NCI-H226 (cell line): Measurements from ENCODE around the gene ZC3H14.

ENCODE experiments used
- DNase-seq: peaks from one replicate; pipeline ENCODE4 v3.0.0-alpha.2; 2015

ZC3H14 gene

DNA sequence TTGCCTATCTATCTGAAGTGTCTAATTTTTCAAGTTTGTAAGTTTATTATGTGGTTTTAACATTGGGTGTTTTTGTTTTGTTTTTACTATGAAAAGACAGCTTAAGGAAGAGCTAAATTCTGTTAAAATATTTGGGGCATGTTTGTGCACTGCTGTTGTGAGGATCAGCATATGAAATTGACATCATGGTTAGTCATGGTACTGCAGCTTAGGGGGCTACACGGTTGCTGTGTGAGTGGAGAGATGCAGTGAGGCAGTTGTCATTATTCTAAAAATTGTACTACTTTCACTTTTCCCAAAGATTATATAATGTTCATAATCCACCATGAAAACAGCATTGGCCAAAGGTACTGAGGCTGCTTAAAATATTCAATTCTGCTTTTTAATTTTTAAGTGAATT, 49.0 kb downstream of the ZC3H14 start:
- no peak for DNase-seq

DNA sequence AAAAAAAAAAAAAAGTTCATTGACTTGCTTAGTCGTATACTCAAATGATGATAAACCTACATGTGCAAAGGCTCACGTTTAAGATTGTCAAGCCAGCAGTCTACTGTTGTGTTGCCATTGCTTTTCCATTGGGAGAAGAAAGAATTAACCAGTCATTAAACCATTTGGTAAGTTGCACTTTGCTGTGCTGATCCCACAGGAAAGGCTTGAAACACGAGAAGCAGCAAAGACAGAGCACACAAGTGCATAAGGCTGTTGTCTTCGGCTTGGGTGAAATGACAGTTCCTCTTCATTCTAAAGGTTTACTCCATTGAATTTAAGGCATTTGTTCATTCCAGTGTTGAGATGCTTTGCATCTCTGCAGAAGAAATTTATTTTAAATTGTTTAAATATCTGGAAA, 50.1 kb downstream of the ZC3H14 start:
- DNase-seq = no peak

DNA sequence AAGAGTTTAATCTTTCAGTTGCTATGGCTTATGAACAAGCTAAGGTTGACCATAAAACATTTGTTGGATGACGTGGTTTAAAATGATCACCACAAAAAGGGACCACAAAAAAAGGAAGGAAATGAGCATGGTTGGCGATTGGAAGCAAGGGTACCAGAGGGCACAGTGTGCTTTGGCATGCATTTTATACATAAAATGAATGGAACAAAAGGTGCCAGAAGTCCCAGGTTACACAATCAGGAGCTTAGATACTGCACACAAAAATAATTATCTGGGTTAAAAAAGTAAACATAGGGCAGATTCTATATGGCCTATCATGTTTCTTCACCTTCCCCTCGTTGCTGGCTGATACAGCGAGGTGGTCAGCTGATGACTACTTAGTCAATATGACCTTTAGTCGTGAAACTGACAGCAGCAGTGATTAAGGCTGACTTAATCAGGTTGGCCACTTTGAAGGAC, 50.7 kb downstream of the ZC3H14 start:
- DNase-seq = peak; percentile 46

DNA sequence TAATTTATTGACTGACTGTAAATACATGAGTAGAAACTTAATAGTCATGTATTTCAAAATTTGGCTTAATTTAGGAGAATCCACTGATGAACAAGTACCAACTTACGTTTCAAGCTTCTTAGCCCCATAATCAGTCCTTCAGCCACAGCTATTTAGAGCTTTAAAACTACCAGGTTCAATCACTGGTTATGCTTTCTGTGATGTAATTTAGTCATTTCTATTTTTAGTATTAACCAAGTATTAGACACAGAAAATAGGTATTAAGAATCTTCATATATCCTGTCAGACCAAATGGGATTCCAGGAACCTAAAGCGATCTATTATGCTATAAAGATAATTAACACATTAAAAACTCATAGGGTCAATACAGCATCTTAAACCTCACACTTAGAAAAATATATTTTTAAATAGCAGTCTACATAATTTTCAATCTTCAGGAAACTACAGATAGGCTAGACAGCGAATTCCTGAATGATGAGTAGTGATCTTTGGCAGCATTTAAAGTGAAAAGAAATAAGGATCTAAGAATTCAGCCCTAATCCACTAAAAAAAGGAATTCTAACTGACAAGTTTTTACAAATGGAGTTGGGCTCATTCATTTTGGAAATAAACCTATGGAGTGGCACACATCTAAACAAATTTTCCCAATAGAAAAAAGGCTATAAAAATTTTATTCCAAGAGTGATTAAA, 51.5 kb downstream of the ZC3H14 start:
- DNase-seq = peak; percentile 69

DNA sequence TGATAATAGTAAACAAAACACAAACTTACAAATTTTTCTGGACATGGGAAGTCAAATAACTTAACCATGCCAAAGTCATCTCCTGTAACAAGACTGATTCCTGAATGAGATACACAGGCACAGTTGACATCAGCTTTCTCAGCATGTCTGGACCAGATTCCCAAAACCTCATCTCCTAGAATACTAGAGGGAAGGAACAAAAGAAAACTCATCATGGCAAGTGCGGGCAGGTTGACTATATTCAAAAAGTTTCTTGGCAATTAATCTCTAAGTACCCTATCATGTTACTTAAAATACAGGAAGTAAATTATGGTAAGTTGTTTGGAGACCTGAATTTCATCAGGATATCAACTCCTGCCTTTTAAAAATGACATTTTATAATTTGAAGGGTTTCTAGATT, 53.9 kb downstream of the ZC3H14 start:
- no peak for DNase-seq

DNA sequence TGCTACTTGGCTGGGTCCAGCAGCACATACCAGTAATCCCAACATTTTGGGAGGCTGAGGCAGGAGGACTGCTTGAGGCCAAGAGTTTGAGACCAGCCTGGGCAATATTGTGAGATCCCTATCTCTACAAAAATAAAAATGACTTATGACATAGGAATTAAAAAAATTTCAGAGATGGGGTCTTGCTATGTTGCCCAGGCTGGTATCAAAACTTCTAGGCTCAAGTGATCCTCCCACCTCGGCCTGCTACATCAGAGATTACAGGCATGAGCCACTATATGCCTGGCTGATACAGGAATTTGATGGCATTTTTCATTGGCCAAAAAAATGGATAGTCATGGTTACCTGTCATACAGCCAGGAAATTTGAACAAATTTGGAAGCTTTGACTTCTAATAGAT, 54.6 kb downstream of the ZC3H14 start:
- DNase-seq = no peak

DNA sequence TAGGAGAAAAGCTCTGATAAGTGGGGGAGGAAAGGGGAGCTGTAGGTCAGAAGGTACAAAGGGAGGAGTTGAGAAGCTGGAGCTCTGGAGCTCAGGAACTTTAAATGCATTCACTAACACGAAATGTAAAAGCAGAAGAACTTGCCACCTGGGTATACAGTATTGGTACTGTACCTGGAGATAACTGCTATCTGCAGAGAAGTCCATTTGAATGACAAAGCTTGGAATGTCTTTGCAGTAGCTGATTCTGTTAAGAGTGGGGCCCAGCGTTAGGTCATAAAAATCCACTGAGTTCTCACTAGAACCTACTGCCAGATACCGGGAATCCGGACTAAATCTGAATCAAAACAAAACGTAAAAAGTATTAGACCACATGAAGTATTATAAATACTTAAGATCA, 55.6 kb downstream of the ZC3H14 start:
- DNase-seq = no peak

DNA sequence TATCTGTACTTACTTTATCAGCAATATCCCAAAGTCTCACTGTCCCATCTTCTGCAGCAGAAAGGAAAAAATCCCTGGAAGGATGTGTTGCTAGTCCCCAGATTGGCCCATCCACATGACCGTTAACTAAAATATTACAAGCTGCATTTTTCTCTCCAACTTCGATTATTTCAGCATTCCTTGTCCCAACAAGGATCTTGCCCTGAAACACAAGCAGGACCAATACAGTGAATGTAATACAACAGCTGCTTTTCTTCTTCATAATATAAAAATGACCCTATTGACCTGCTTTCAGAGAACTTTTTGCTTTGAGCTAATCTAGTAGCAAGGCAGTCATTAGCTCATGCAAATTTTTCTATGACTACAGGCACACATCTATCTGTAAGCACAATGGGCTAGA, 58.3 kb downstream of the ZC3H14 start:
- DNase-seq = no peak

DNA sequence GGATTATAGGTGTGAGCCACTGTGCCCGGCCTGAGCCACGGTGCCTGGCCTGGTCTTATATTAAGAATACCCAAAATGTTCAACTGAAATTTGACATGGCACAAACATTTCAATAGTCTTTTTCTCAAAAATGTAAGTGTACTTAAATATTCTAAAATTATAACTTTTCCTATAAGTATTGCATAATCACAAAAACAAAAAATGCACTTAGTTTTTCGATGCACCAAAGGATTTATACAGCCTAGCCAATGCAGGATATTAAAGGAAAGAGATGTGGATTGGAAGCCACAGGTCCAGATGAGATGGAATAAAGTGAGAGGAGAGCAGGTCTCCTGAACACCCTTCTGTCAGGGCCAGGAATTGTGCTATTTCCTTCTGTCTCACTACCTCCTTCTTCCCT, 62.8 kb downstream of the ZC3H14 start:
- DNase-seq = no peak

DNA sequence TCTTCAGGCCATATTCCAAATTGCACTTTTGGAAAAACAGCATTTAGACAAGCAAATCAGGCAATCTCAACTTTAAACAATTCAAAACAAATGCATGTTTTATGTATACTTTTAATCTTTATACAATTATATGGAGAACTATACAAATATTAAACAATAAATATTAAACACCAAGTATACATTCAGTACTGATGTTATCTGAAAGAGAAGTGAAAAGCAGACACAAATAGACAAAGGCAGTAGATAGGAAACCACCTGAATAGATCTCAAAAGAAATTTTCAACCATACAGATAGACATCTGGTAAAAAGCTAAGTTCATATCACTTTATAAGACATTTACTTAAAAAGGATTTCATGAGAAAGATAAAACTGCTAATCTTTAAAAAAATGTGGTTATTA, 65.2 kb downstream of the ZC3H14 start:
- no peak for DNase-seq

DNA sequence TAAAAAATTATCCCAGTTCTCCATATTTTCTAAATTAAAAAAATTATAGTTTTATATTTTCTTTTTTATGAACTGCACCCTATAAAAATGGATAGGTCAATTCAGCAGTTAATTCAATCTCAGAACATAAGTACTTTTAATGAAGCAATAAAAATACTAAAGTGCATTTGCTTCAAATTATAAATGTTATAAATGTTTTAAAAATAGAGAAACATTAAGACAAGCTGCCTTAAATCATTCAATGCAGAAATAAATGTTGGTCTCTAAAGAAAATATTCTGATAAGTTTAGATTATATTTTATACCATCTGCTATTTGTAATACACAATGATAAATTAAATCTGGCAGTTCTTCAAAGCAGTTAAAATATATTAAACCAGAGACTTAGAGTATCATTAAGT, 65.6 kb downstream of the ZC3H14 start:
- DNase-seq = no peak

DNA sequence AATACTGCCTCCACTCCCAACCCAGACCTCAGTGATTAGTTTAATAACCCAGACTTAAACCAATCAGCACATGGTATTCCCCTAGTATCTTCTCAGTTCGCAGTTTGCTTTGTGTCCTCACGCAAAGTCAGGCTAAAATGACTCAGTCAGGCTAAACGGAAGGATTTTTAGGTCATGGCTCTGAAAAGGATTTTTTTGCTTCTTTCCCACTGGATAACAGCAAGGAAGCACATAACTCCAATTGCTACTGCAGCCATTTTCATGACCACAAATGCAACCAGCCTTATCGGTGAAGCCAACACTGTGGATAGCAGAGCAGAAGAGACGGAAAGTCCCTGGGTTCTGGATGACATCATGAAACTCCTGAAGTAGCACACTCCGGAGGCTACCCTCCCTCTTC, 67.7 kb downstream of the ZC3H14 start:
- peak; percentile 96 for DNase-seq

DNA sequence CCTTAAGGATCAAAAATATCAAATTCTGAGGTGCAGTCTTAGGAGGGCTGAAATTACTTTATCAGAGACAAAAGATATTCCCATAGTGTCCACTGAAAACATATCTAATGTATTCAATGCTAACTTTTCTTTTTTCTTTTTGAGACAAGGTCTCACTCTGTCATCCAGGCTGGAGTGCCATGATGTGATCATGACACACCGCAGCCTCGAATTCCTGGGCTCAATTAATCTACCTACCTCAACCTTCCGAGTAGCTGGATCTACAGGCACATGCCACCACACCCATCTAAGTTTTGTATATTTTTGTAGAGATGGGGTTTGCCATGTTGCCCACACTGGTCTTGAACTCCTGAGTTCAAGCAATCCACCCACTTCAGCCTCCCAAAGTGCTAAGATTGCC, 68.3 kb downstream of the ZC3H14 start:
- DNase-seq = no peak

DNA sequence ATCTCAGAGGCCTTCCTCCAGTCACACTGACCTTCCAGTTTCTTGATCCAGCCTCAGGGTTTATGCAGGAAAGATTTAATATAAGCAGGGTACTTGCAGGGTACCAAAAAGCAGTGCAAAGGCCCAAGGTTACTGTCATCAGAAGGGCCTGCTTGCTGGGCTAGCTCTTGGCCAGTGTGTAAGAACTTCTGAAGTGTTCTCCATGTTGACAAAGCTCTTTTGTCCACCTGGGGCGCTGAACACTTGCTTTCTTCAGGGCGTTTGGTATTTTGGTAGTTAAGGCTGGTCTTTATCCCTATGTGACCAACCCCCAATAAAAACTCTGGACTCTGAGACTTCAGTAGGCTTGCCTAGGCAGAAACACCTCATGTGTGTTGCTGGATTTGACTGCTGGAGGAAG, 69.7 kb downstream of the ZC3H14 start:
- DNase-seq = no peak

DNA sequence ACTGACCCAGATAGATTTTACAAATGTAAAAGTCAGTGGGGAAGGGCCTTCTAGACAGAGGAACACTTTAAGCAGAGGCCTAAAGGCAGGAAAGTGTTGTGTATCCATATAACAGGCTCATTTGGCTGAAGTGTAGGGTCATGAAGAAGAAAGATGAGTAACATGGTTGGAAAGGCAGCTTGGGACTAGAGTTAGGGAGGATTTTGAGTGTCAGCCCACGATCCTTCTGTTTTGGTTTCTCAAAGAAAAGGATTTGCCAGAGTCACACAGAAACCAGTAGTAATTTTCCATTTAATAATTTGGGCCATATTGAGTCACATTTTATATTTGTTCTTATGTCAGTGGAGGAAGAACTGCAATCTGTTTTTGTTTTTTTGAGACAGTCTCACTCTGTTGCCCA, 76.4 kb downstream of the ZC3H14 start:
- DNase-seq = no peak

DNA sequence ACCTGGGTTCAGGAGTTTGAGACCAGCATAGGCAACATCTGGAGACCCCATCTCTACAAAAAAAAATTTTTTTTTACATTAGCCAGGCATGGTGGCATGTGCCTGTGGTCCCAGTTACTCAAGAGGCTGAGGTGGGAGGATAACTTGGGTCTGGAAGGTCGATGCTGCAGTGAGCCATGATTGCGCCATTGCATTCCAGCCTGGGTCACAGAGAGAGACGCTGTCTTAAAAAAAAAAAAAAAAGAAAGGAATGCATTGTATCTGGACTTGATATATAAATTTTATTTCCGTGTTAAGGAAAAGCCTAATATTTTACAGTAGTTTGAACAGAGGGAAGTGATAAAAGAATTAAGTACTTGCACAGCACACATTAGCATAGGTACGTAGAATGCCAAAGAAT, 97.2 kb downstream of the ZC3H14 start:
- DNase-seq = peak; percentile 77

DNA sequence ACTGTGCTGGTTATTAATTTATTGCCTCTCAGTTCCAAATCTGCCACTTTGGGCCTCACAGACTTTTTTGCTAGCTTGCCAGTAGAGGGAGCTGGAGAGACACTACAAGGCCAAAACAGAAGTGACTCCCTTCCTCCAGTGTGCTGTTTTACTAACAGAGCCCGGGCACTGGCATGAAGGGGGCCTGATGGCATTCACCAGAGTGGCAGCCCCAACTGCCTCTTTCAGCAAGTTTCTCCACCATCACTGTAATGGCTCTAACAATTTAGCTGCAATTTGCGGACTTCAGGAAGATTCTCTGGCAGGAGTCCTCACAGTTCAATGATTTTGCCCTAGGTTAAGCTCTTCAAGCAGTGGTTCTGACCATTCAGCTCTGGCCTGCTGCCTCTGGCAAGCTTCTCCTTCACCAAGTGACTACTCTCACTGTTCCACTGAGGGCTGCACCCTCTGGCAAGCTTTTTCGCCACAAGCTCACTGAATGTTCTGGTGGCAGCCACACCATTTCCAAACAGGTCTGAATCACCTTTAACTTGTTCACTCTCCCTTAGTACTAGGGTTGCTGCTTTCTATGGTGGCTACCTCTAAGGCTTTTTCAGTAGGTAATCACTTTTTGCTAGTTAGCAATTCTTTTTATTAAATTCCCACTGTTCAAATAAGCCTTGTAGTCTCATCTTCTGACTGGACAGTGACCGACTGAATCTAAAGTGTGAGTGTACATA, 104.9 kb downstream of the ZC3H14 start:
- peak; percentile 52 for DNase-seq

DNA sequence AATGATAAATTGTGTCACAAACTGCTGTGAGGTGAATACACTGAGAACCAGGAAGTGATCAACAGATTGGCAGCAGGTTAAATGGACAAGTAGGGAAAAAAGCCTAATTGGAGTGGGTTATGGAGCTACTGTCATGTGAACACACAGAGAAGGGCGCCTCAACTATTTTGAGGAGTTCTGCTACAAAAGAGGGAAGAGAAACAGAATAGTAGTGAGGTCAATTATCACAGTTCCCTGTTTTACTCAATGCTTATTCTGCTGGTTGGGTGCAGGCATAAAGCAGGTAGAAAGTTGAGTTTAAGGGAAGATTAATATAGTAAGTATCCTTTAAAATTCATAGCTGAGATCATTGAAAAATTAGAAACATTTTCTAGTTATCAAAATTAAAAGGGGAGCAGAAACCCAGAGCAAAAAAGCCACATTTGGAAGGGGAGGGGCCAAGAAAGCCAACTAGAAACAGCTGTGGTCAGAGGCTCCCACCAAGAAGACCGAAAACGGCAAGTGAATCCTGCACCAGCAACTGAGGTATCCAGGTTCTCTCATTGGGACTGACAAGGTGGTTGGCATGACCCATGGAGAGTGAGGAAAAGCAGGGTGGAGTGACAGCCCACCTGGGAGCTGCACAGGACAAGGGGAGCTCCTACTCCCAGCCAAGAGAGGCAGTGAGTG, 105.7 kb downstream of the ZC3H14 start:
- no peak for DNase-seq

DNA sequence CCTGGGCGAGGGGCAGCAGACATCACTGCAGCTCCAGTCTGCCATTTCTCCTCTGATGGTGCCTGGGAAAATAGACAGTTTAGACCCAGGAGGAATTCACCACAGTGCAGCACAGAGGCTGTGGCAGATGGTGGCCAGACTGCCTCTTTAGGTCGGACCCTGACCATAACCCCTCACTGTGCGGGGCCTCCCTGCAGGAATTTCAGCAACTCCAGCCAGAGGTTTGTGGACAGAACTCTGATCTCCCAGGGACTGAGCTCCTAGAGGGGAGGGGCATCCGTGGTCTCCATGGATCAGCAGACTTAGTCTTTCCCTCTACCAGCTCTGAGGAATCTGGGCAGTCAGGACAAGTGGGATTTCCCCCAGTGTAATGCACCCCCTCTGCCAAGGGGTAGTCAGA, 106.5 kb downstream of the ZC3H14 start:
- no peak for DNase-seq
